Renal cortical epithelial cell (primary cell): ENCODE data around the gene CCR5AS.

Experiments used
- DNase-seq: peaks from one replicate; pipeline ENCODE4 v3.0.0-alpha.2; 2011; ENCODE audit warnings: low read depth

Gene CCR5AS

GRCh38 chr3:46380471-46381221 is 26.2 kb downstream of the CCR5AS start:
- DNase-seq = no peak

DNA sequence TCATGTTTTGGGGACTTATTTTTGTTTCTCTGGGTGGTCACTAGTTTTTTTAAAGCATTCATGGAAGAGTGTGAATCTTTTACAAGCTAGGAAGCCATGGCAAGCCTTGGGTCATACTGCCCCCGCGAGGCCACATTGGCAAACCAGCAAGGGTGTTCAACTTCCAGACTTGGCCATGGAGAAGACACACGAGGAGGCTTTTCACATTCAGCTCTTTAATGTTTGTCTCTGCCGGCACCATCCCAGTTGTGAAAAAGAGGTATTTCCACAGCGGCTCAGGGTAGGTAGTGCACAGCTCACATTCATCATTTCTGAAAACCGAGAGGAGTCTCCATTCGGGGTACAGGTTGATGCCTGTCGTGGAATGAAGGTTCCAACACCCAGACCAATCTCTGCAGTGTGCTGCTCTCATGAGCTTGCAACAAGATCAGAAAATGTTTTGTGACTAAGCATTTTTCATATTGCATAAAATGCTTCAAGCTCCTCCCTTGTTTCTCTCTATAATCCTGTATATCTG is 28.4 kb downstream of the CCR5AS start:
- DNase-seq = peak; percentile 41

DNA sequence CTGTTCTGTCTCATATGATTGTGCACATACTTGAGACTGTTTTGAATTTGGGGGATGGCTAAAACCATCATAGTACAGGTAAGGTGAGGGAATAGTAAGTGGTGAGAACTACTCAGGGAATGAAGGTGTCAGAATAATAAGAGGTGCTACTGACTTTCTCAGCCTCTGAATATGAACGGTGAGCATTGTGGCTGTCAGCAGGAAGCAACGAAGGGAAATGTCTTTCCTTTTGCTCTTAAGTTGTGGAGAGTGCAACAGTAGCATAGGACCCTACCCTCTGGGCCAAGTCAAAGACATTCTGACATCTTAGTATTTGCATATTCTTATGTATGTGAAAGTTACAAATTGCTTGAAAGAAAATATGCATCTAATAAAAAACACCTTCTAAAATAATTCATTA is 31.1 kb downstream of the CCR5AS start:
- DNase-seq = no peak

DNA sequence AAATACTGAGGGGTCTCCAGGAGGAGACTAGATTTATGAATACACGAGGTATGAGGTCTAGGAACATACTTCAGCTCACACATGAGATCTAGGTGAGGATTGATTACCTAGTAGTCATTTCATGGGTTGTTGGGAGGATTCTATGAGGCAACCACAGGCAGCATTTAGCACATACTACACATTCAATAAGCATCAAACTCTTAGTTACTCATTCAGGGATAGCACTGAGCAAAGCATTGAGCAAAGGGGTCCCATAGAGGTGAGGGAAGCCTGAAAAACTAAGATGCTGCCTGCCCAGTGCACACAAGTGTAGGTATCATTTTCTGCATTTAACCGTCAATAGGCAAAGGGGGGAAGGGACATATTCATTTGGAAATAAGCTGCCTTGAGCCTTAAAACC is 31.6 kb downstream of the CCR5AS start:
- no peak for DNase-seq

DNA sequence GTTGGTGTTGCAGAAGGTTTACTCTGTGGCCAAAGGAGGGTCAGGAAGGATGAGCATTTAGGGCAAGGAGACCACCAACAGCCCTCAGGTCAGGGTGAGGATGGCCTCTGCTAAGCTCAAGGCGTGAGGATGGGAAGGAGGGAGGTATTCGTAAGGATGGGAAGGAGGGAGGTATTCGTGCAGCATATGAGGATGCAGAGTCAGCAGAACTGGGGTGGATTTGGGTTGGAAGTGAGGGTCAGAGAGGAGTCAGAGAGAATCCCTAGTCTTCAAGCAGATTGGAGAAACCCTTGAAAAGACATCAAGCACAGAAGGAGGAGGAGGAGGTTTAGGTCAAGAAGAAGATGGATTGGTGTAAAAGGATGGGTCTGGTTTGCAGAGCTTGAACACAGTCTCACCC is 32.1 kb downstream of the CCR5AS start:
- DNase-seq = no peak

- peak; percentile 21 for DNase-seq
These were observed 34.1 kb downstream of the CCR5AS start for GRCh38 chr3:46372492-46373359.

GRCh38 chr3:46371519-46372340 is 35.1 kb downstream of the CCR5AS start:
- no peak for DNase-seq

GRCh38 chr3:46370839-46371518 is 35.9 kb downstream of the CCR5AS start, which contains the start of gene CCR5:
Gene CCR5 (plus strand): TSS chr3:46370946. CDS start chr3:46372903, 1,957 bp downstream.
- no peak for DNase-seq

DNA sequence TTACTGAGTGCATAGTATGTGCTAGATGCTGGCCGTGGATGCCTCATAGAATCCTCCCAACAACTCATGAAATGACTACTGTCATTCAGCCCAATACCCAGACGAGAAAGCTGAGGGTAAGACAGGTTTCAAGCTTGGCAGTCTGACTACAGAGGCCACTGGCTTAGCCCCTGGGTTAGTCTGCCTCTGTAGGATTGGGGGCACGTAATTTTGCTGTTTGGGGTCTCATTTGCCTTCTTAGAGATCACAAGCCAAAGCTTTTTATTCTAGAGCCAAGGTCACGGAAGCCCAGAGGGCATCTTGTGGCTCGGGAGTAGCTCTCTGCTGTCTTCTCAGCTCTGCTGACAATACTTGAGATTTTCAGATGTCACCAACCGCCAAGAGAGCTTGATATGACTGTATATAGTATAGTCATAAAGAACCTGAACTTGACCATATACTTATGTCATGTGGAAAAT is 37.2 kb downstream of the CCR5AS start:
- no peak for DNase-seq

GRCh38 chr3:46369151-46369550 is 37.7 kb downstream of the CCR5AS start:
- DNase-seq = no peak

DNA sequence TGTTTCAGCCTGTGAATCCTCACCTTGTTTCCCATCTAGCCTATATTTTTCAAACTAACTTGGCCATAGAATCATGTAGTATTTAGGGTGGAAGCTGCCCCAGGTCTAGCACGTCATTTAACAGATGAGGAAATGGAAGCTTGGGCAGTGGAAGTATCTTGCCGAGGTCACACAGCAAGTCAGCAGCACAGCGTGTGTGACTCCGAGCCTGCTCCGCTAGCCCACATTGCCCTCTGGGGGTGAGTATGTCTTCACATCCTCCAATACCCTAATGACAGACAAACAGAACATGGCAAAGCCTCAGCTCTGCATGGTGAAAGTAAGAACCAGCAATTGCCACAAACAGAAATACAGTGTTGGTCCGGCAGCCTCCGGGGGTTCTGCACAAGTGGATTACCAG is 38.3 kb downstream of the CCR5AS start:
- no peak for DNase-seq

DNA sequence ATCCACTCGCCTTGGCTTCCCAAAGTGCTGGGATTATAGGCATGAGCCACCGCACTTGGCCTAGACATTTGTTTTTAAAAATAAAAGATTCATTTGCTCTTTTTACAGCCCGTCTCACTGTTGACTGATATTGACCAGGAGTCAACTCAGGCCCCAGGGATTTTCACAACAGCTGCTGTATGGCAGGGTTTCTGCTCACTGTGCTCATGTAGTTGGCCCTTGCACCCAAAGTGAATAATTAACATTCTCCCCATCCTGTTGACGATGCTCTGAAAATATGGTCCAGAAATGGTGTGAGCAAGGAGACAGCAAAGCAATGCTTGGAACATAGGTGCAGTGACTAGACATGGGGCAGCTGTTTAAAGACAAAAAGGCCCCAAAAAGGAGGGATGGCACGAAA is 39.1 kb downstream of the CCR5AS start:
- no peak for DNase-seq

DNA sequence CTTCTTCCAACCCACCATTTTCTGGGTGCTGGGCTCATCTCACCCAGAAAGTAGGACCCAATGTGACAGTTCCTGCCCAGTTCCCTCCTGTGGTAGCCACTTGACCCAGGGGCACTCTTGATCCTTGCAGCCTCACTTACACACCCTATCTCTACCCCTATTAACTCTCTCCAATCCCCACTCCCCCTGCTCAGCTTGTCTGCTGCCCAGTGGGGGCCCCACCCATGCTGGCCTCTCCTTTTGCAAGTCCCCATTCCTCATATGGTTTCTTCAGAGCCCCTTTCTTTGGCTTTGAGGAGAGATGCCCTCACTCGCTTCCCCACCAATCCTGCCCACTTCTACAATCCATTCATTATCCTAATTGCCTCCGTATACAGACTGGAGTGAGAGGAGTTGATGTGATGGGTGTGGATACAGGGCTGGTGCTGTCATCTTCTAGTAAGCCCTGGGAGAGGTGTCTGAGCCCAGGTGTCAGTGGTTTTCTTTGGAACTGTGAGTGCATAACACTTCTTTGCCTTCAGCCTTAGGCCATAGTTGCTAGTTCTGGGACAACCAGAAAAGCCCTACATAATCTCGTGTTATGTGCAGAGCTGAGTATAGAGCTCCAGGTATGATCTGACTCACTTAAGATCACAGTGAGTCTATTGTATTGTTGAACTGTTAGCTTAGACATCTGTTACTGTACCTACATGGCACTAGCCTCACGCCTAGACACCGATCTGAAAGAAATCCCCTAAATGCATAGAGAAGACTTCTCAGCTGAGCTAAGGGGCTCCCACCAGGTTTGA is 40.9 kb downstream of the CCR5AS start:
- DNase-seq = no peak

DNA sequence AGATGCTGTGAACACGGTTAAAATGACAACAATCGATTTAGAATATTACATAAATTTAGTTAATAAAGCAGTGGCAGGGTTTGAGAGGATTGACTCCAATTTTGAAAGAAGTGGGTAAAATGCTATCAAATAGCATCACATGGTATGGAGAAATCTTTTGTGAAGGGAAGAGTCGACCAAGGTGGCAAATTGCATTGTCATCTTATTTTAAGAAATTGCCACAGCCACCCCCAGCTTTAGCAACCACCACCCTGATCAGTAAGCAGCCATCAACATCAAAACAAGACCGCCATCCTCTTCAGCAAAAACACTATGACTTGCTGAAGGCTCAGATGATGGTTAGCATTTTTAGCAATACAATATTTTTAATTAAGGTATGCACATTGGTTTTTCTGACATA is 41.8 kb downstream of the CCR5AS start:
- DNase-seq = no peak

DNA sequence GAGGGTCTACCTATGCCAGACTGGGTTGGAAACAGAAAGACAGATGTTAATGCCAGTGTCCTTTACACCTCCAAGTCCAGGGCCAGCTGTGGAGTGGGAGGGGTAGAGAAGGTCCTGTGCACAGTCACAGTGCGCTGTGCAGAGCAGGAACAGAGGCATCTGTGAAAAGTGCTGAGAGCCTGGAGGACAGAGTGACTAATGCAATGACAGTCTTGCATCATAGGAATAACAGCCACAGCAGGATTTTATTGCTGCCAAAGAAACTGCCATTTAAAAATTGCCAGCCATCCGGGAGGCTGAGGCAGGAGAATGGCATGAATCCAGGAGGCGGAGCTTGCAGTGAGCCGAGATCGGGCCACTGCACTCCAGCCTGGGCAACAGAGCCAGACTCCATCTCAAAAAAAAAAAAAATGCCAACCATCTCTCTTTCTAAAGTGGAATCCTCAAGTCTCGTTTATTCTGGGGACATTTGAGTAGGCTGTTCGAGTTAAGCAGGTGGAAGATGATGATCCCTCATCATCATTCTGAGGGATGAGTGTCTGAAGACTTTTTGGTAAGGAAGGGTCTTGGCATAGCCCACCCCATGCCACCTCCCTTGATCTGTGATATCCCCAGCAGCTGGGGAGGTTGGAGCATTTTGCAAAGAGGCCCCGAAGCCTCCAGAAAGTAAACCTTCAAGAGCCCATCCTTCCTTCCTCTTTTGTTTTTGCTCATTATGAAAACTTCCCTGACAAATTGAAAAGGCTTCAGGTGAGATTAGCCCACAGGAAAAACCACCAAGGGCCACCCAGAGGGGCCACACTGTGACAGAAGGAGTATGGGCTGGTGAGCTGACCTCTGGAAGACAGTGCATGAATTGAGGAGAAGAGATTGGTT is 45.2 kb downstream of the CCR5AS start:
- peak; percentile 53 for DNase-seq

DNA sequence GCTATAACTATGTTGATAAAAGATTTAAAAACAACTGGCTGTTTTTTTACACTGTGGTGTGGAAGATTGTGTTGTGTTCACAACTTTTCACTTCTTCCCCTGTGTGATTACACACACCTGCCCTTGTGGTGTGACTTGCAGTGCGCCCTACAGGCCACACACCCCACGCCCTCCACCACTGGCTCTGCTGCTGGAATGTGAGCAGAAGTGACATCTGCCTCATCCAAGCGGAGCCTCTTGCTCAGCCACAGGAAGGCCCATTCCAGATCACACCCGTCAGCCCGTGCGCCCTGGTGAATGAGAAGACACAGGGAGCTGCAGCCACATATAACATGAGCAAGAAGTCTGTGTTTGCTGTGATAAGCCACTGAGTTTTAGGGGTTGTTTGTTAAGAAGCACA is 46.0 kb downstream of the CCR5AS start:
- DNase-seq = no peak

- DNase-seq = peak; percentile 23
These were observed 47.0 kb downstream of the CCR5AS start for GRCh38 chr3:46359733-46360493.

GRCh38 chr3:46358466-46358865 is 48.4 kb downstream of the CCR5AS start:
- no peak for DNase-seq

- DNase-seq = no peak
These were observed 50.0 kb downstream of the CCR5AS start for GRCh38 chr3:46356909-46357308.
